Naive thymus-derived CD4-positive, alpha-beta T cell (primary cell): ENCODE data around the gene PRC1. TPM values are rescaled to one million over a fixed set of nuclear protein-coding genes. Genes with fewer than 3 reads are reported as not detected.

ENCODE experiments used
- ATAC-seq: fragments of 150-1000 bp; cut with Tn5 transposase; 2 replicates; pipeline ENCODE4 v1.10.0; 2021; ENCODE audit warnings: mild to moderate bottlenecking, moderate library complexity
- CTCF ChIA-PET: fragments of 350-600 bp; sonication (Branson Sonifier 250); formaldehyde crosslinking; loops from one replicate; lab custom pipeline; 2021; ENCODE audit warnings: antibody characterized with exemption; lab: Charles Lee
- POLR2A ChIA-PET: fragments of 350-600 bp; sonication (Branson Sonifier 250); formaldehyde crosslinking; loops from one replicate; lab custom pipeline; 2021; ENCODE audit warnings: antibody characterized with exemption, inconsistent platforms; lab: Charles Lee
- DNase-seq, 9 donors: peaks; one replicate each; pipeline versions ENCODE4 v3.0.0 to v3.0.0-alpha.2; 2020 to 2022; ENCODE audit warnings: mixed read lengths in 1 of 9
- H3K27ac ChIP-seq: one replicate; pipeline ENCODE4 v1.7.0; 2013; ENCODE audit warnings: mild to moderate bottlenecking, low read depth, low read length, moderate library complexity
- H3K27me3 ChIP-seq, 2 donors: one replicate each; pipeline ENCODE4 v1.7.0; 2013; ENCODE audit warnings: low read length in 2 of 2, mild to moderate bottlenecking in 2 of 2, moderate library complexity in 2 of 2; ENCODE audit not compliant: control insufficient read depth in 2 of 2, insufficient read depth in 2 of 2
- H3K36me3 ChIP-seq, 3 experiments: 1 replicate in 2 of 3; 2 replicates in 1 of 3; pipeline ENCODE4 v1.7.0; 2013; ENCODE audit warnings: low read length in 3 of 3, mild to moderate bottlenecking in 3 of 3, moderate library complexity in 1 of 3; ENCODE audit not compliant: insufficient read depth in 3 of 3, control insufficient read depth in 2 of 3
- H3K4me1 ChIP-seq, 2 donors: one replicate each; pipeline ENCODE4 v1.7.0; 2013; ENCODE audit warnings: low read length in 2 of 2, mild to moderate bottlenecking in 2 of 2, moderate library complexity in 1 of 2; ENCODE audit not compliant: control insufficient read depth in 2 of 2, insufficient read depth in 2 of 2
- H3K4me3 ChIP-seq: 2 replicates; pipeline ENCODE4 v1.7.0; 2013; ENCODE audit warnings: mild to moderate bottlenecking, low read length
- H3K9me3 ChIP-seq, 3 experiments: 1 replicate in 2 of 3; 2 replicates in 1 of 3; pipeline ENCODE4 v1.7.0; 2013; ENCODE audit warnings: low read length in 3 of 3; ENCODE audit not compliant: control insufficient read depth in 2 of 3
- H3K27ac Mint-ChIP-seq, 9 donors: one replicate each; pipeline ENCODE4 v1.8.0; 2020 to 2022; ENCODE audit warnings: mixed read lengths in 9 of 9, mild to moderate bottlenecking in 8 of 9, moderate library complexity in 5 of 9, inconsistent platforms in 2 of 9
- H3K27me3 Mint-ChIP-seq, 5 donors: one replicate each; pipeline ENCODE4 v1.8.0; 2021 to 2022; ENCODE audit warnings: mixed read lengths in 5 of 5, mild to moderate bottlenecking in 1 of 5
- H3K36me3 Mint-ChIP-seq, 5 donors: one replicate each; pipeline ENCODE4 v1.8.0; 2020 to 2022; ENCODE audit warnings: mixed read lengths in 5 of 5, mild to moderate bottlenecking in 3 of 5, inconsistent platforms in 1 of 5
- H3K4me1 Mint-ChIP-seq, 7 donors: one replicate each; pipeline ENCODE4 v1.8.0; 2020 to 2022; ENCODE audit warnings: mixed read lengths in 7 of 7, mild to moderate bottlenecking in 3 of 7, inconsistent platforms in 1 of 7
- H3K4me3 Mint-ChIP-seq, 10 donors: one replicate each; pipeline ENCODE4 v1.8.0; 2020 to 2022; ENCODE audit warnings: mild to moderate bottlenecking in 10 of 10, mixed read lengths in 10 of 10, moderate library complexity in 6 of 10, inconsistent platforms in 2 of 10
- H3K9me3 Mint-ChIP-seq, 11 donors: one replicate each; pipeline ENCODE4 v1.8.0; 2020 to 2022; ENCODE audit warnings: mixed read lengths in 11 of 11, mild to moderate bottlenecking in 4 of 11, inconsistent platforms in 1 of 11, moderate library complexity in 1 of 11
- intact Hi-C, 2 donors: fragments of 100-400 bp; cut with micrococcal nuclease; formaldehyde crosslinking; loops; one replicate each; pipeline ENCODE4 v1.15.1; 2023
- polyA plus RNA-seq, 2 donors: library from polyadenylated mRNA; unstranded; fragments of 300-500 nt; fragmentation: Illumina TruSeq; gene quantifications; one replicate each; pipeline ENCODE4 v1.2.3, GENCODE V29; 2021
- total RNA-seq, 6 experiments: library from RNA in 5 of 6; stranded (reverse) in 5 of 6; gene quantifications; 1 replicate in 5 of 6; 2 replicates in 1 of 6; pipeline ENCODE4 v1.2.3 and lab custom pipeline; 2021 to 2026

PRC1 gene
- total and polyA plus RNA-seq, 7 experiments from 2014 or later: 0.47 to 98.9 (median 4.4) TPM

DNA sequence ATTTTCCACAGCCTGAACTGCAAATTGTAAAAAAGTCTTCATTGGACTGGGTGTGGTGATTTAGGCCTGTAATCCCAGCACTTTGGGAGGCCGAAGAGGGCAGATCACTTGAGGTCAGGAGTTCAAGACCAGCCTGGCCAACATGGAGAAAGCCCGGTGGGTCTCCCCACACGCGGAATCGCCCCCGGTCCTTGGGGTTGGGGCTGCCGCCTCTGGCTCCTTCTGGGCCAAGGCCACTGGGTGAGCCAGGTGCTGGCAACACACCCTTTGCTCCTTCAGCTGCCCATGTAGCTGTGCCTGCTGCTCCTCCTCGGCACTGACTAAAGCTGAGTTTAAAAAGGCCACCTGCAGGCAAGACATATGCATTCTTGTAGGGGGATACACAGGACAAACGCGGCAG lies 37.5 kb upstream of the PRC1 start:
- H3K4me1 Mint-ChIP-seq: peaks cover 0 to 12% (median 4%) of the 10 kb centered on the region in 7 donors
- no peaks in the 10 kb centered on the region for H3K9me3 Mint-ChIP-seq
- H3K36me3 ChIP-seq: no peaks in the 10 kb centered on the region
- POLR2A ChIA-PET: no interaction called here
- no peak for ATAC-seq
- no peak overlapping the region for H3K27ac ChIP-seq
- no peaks in the 10 kb centered on the region for H3K36me3 Mint-ChIP-seq
- no peak overlapping the region for H3K4me3 Mint-ChIP-seq
- peaks cover 0 to 16% (median 0%) of the 10 kb centered on the region in 5 donors for H3K27me3 Mint-ChIP-seq
- H3K27me3 ChIP-seq: no peaks in the 10 kb centered on the region
- DNase-seq: no peak
- no peak overlapping the region for H3K4me3 ChIP-seq
- CTCF ChIA-PET: no interaction called here
- H3K9me3 ChIP-seq: no peaks in the 10 kb centered on the region
- intact Hi-C loops: no loop called here
- no peaks in the 10 kb centered on the region for H3K4me1 ChIP-seq
- H3K27ac Mint-ChIP-seq: no peak overlapping the region

DNA sequence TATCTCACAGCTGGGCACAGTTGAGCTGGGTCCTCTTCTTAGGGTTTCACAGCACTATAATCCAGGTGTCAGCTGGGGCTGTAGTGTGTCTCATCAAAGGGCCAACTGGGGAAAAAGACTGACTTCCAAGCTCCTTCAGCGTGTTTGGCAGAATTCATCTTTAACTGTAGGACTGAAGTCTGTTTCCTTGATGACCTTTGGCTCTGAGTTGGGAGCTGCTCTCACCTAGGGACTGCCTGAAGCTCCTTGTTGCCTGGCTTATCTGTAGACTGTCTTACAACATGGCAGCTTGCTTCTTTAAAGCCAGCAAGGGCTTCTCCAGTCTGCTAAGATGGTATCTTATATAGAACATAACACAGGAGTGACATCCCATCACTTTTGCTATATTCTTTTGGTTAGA lies 33.3 kb upstream of the PRC1 start:
- no peaks in the 10 kb centered on the region for H3K9me3 ChIP-seq
- Mint-ChIP-seq H3K36me3 (no peaks in the 10 kb centered on the region), H3K27ac (no peak overlapping the region), H3K27me3 (no peaks in the 10 kb centered on the region), H3K9me3 (no peaks in the 10 kb centered on the region), H3K4me1 (peaks cover 5 to 10% (median 6%) of the 10 kb centered on the region in 7 donors), H3K4me3 (no peak overlapping the region)
- no peaks in the 10 kb centered on the region for H3K27me3 ChIP-seq
- H3K4me3 ChIP-seq: no peak overlapping the region
- peaks cover 0 to 5% of the 10 kb centered on the region in 2 donors for H3K4me1 ChIP-seq
- DNase-seq: no peak
- ChIA-PET CTCF (no interaction called here), POLR2A (no interaction called here)
- H3K36me3 ChIP-seq: no peaks in the 10 kb centered on the region
- H3K27ac ChIP-seq: no peak overlapping the region
- no peak for ATAC-seq
- intact Hi-C loops: no loop called here

DNA sequence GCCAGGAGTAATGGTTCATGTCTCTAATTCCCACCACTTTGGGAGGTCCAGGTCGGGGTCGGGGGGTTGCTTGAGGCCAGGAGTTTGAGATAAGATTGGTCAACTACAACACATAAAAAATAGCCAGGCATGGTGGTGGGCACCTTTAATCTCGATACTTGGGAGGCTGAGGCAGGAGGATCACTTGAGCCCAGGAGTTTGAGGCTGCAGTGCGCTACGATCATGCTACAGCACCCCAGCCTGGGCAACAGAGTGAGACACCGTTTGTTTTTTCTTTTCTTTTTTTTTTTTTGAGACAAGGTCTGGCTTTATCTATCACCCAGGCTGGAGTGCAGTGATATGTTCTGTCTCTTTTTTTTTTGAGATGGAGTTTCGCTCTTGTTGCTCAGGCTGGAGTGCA lies 29.4 kb upstream of the PRC1 start:
- CTCF ChIA-PET: interaction anchor here (0.6 kb wide), 1 partner anchor 29 kb away, joined by 3 read pairs; no protein-coding TSS in a partner anchor
- H3K36me3 ChIP-seq: no peaks in the 10 kb centered on the region
- Mint-ChIP-seq H3K4me3 (peak overlapping the region in 2 of 10 donors; percentile 91 to 96), H3K27ac (peak overlapping the region in 3 of 9 donors; percentile 8 to 88 (median 51)), H3K36me3 (peaks cover 0 to 4% (median 0%) of the 10 kb centered on the region in 5 donors), H3K4me1 (peaks cover 27 to 43% (median 37%) of the 10 kb centered on the region in 7 donors), H3K27me3 (no peaks in the 10 kb centered on the region), H3K9me3 (peaks cover 0 to 2% (median 0%) of the 10 kb centered on the region in 11 donors)
- intact Hi-C loops: loop anchor here in 1 of 2 donors (2.0 to 5.0 kb wide), 2 partner anchors 89 to 121 kb away; partner anchors contain the start of genes MAN2A2 and UNC45A
- peaks cover 5 to 15% of the 10 kb centered on the region in 2 donors for H3K4me1 ChIP-seq
- no peak overlapping the region for H3K27ac ChIP-seq
- no peak for ATAC-seq
- H3K27me3 ChIP-seq: no peaks in the 10 kb centered on the region
- no peaks in the 10 kb centered on the region for H3K9me3 ChIP-seq
- DNase-seq: no peak
- H3K4me3 ChIP-seq: no peak overlapping the region
- POLR2A ChIA-PET: interaction anchor here (0.7 to 2.5 kb wide), 3 partner anchors 13 to 93 kb away, joined by 3 to 18 read pairs (median 3); partner anchors contain the start of genes HDDC3 and UNC45A

DNA sequence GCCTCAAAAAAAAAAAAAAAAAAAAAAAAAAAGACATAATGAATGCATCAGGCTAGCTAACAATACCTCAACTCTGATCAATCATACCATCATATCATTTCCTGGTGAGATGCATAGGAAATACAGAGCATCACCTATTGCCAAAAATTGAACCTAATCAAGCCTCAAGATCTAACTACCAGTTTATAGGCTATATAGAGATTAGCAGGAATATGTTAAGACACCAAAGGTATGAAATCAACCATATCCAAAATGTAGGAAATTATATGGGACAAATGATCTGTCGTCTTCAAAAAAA lies 28.4 kb upstream of the PRC1 start:
- Mint-ChIP-seq H3K4me1 (peaks cover 36 to 52% (median 46%) of the 10 kb centered on the region in 7 donors), H3K27ac (peak overlapping the region; percentile 79 to 96 (median 94)), H3K27me3 (no peaks in the 10 kb centered on the region), H3K9me3 (peaks cover 0 to 2% (median 0%) of the 10 kb centered on the region in 11 donors), H3K4me3 (peak overlapping the region; percentile 87 to 99 (median 96)), H3K36me3 (peaks cover 0 to 12% (median 3%) of the 10 kb centered on the region in 5 donors)
- Histone ChIP-seq H3K36me3 (no peaks in the 10 kb centered on the region), H3K4me3 (peak overlapping the region; percentile 100), H3K27me3 (no peaks in the 10 kb centered on the region), H3K9me3 (no peaks in the 10 kb centered on the region), H3K4me1 (peaks cover 5 to 15% of the 10 kb centered on the region in 2 donors), H3K27ac (peak overlapping the region; percentile 82)
- intact Hi-C loops: loop anchor here (1.0 to 5.0 kb wide), 5 partner anchors 11 to 120 kb away; partner anchors contain the start of genes PRC1 (in 2 of the 2), MAN2A2 (in 1 of the 2) and UNC45A (in 1 of the 2)
- ChIA-PET CTCF (interaction anchor here (0.5 to 1.5 kb wide), 2 partner anchors 90 to 248 kb away, joined by 5 to 7 read pairs; partner anchors contain the start of gene HDDC3), POLR2A (interaction anchor here (1.1 to 2.5 kb wide), 3 partner anchors 28 to 789 kb away, joined by 3 to 18 read pairs (median 4); partner anchors contain the start of genes CIB1, GDPGP1, HDDC3 and PRC1)
- DNase-seq (no peak), ATAC-seq (no peak)

DNA sequence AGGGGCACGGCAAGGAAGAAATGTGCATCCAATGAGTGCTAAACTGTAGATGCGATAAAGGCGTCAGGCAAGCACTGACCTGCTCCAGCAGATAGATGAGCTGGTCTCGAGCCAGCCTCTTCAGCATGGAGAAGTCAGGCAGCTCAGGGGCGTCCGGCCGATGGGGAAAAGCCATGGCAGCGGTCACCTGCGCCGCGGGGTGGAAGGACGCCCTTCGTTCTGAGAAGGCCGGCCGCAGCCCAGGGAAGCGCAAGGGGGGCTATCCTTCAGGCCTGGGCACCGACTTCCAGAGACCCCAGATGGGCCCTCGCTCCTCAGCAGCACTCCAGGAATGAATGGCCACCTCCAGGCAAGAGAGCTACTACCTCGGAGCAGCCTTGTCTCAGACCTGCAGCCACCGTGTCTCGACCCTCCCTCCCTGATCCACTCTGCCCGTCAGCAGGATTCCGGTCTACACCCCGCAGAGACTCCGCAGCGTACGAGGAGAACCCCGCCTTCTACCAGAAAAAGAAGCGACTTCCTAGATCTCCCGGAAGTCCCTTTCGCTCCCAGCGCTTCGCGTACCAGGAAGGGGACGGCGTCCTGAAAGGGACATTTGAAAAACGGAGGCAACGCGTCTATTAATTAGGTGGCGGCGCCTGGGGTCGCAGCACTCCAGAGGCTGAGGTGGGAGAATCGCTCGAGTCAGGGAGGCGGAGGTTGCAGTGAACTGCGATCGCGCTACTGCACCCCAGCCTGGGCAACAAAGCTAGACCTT lies 27.9 kb upstream of the PRC1 start, which contains the start of gene VPS33B:
Gene VPS33B (minus strand): TSS at position 520 of the 757 bp plus-strand sequence. CDS start 345 bp downstream, at position 175.
- Histone ChIP-seq H3K36me3 (no peaks in the 10 kb centered on the region), H3K27ac (peak within 1 kb of the TSS; percentile 82), H3K27me3 (no peaks in the 10 kb centered on the region), H3K4me1 (peaks cover 5 to 15% of the 10 kb centered on the region in 2 donors), H3K9me3 (no peaks in the 10 kb centered on the region), H3K4me3 (peak within 1 kb of the TSS; percentile 100)
- ChIA-PET CTCF (interaction anchor here (0.5 to 1.5 kb wide), 4 partner anchors 88 to 248 kb away, joined by 3 to 7 read pairs (median 4); partner anchors contain the start of genes HDDC3 and UNC45A), POLR2A (interaction anchor here (0.6 to 2.5 kb wide), 8 partner anchors 14 to 789 kb away, joined by 3 to 18 read pairs (median 3); partner anchors contain the start of genes BLM, CIB1, GDPGP1 and HDDC3)
- ATAC-seq (peak; percentile 91), DNase-seq (peak; percentile 37 to 78 (median 76))
- H3K4me1 Mint-ChIP-seq: peaks cover 38 to 56% (median 47%) of the 10 kb centered on the region in 7 donors
- peaks cover 0 to 2% (median 0%) of the 10 kb centered on the region in 11 donors for H3K9me3 Mint-ChIP-seq
- H3K27me3 Mint-ChIP-seq: no peaks in the 10 kb centered on the region
- peak within 1 kb of the TSS; percentile 79 to 96 (median 94) for H3K27ac Mint-ChIP-seq
- H3K4me3 Mint-ChIP-seq: peak within 1 kb of the TSS; percentile 87 to 99 (median 96)
- intact Hi-C loops: loop anchor here (1.0 to 5.0 kb wide), 5 partner anchors 11 to 120 kb away; partner anchors contain the start of genes PRC1 (in 2 of the 2), MAN2A2 (in 1 of the 2) and UNC45A (in 1 of the 2)
- H3K36me3 Mint-ChIP-seq: peaks cover 0 to 12% (median 5%) of the 10 kb centered on the region in 5 donors

DNA sequence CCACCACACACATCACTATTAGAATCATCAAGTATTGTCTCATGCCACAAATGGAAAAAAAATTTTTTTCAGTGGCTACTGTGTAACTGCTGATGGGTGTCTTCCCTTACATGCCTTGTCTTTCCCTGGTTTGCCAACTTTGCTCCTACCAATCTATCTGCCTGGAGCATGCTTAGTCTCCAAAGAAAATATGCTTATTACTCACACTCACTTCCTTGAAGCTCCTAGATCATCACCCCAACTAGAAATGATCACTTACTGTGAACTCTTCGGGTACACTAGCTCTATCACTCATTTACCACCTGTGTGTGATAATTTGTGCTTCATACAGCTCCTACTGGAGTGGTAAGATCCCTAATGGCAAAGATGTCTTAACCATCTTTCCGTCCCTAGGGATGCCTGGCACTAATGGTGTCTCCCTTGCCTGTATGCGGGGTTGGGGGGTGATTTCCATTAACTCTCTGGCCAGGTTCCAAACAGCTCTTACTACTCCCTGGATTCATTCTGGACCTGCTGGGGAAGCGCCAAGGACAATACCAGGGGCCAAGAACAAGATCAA lies 27.3 kb upstream of the PRC1 start:
- peaks cover 0 to 12% (median 7%) of the 10 kb centered on the region in 5 donors for H3K36me3 Mint-ChIP-seq
- H3K4me1 Mint-ChIP-seq: peaks cover 38 to 56% (median 47%) of the 10 kb centered on the region in 7 donors
- Histone ChIP-seq H3K36me3 (peaks cover 0 to 3% (median 0%) of the 10 kb centered on the region in 3 experiments), H3K4me3 (peak overlapping the region; percentile 100), H3K27ac (peak overlapping the region; percentile 82), H3K9me3 (no peaks in the 10 kb centered on the region), H3K4me1 (peaks cover 5 to 15% of the 10 kb centered on the region in 2 donors), H3K27me3 (no peaks in the 10 kb centered on the region)
- ChIA-PET CTCF (interaction anchor here (0.6 to 1.5 kb wide), 3 partner anchors 87 to 154 kb away, joined by 3 to 7 read pairs (median 3); partner anchors contain the start of genes HDDC3 and UNC45A), POLR2A (interaction anchor here (0.6 to 2.5 kb wide), 7 partner anchors 13 to 304 kb away, joined by 3 to 18 read pairs (median 3); partner anchors contain the start of genes BLM, HDDC3 and PRC1)
- peaks cover 0 to 2% (median 0%) of the 10 kb centered on the region in 11 donors for H3K9me3 Mint-ChIP-seq
- H3K27me3 Mint-ChIP-seq: no peaks in the 10 kb centered on the region
- H3K27ac Mint-ChIP-seq: peak overlapping the region; percentile 79 to 96 (median 94)
- intact Hi-C loops: loop anchor here (1.0 to 5.0 kb wide), 5 partner anchors 12 to 119 kb away; partner anchors contain the start of genes PRC1 (in 2 of the 2), MAN2A2 (in 1 of the 2) and UNC45A (in 1 of the 2)
- peak in 2 of 9 donors; percentile 2 to 27 for DNase-seq
- ATAC-seq: no peak
- peak overlapping the region; percentile 87 to 99 (median 96) for H3K4me3 Mint-ChIP-seq
